ENCODE data around the gene NEK8. TPM values are rescaled to one million over a fixed set of nuclear protein-coding genes. Genes with fewer than 3 reads are reported as not detected.
A peak's percentile ranks its signal among the peaks of the same experiment; 100 is the strongest.

Gene NEK8
- total and polyA plus RNA-seq, 9 of the 15 experiments (the other 6 are each of a cell fraction or from before 2014, with no cell fraction given) = 0.98 to 16.6 (median 4.6) TPM

- CTCF ChIA-PET (ENCODE audit: low intra/inter-chr PET ratio) = interaction anchor here (1.1 to 3.9 kb wide), 7 partner anchors 17 to 227 kb away, joined by 3 to 117 read pairs (median 14); partner anchors contain the start of genes DHRS13 and TRAF4
- H3K4me2 ChIP-seq (ENCODE audit: insufficient read depth, low read length) = peak within 1 kb of the TSS; percentile 100
- peak within 1 kb of the TSS; percentile 97 for H3K27ac ChIP-seq (ENCODE audit: extremely low read depth, low read depth, low read length)
- H3K9ac ChIP-seq (ENCODE audit: insufficient read depth in 1 of 2, low read depth in 2 of 2, low read length in 2 of 2) = peak within 1 kb of the TSS; percentile 97 to 100
- ATAC-seq = peak; percentile 57
- peaks cover 52 to 66% of the 10 kb centered on the region in 2 experiments for H3K4me1 ChIP-seq (replicated peaks in 1 of 2; ENCODE audit: control insufficient read depth in 2 of 2, insufficient read depth in 2 of 2, low read length in 2 of 2)
- intact Hi-C loops (cut with micrococcal nuclease) (loop anchor here (2.0 to 10.0 kb wide), 7 partner anchors 86 to 389 kb away; partner anchors contain the start of genes DHRS13 and SPAG5), in situ Hi-C loops (cut with MboI) (no loop called here)
- H3K4me3 ChIP-seq = peak within 1 kb of the TSS; percentile 83
- peaks cover 37% of the 10 kb centered on the region for H4K20me1 ChIP-seq (replicated peaks; ENCODE audit: control insufficient read depth, insufficient read depth, low read length)
- peak within 1 kb of the TSS; percentile 95 for H2AFZ ChIP-seq (ENCODE audit: low read depth, low read length)
- under 1% methylated on average over 36 of the region's 49 CpGs for WGBS (ENCODE audit: insufficient coverage, low coverage, missing lambda C conversion rate)
- peaks cover 58% of the 10 kb centered on the region for H3K79me2 ChIP-seq (ENCODE audit: control insufficient read depth, insufficient read depth, low read length)
- peak in 2 of 4 experiments; percentile 87 to 94 for DNase-seq (ENCODE audit: extremely low read depth in 1 of 4, low spot score in 3 of 4)
- peaks cover 44% of the 10 kb centered on the region for H3K36me3 ChIP-seq (ENCODE audit: control insufficient read depth, insufficient read depth, low read length)
- no peak for FAIRE-seq
- no TSS peak for BruUV-seq (replicated peaks)
- POLR2A ChIA-PET = interaction anchor here (0.5 to 11.1 kb wide), 32 partner anchors 9 to 568 kb away, joined by 3 to 367 read pairs (median 4); partner anchors contain the start of genes DHRS13, NUFIP2, PHF12 and PROCA1
- no peaks in the 10 kb centered on the region for H3K27me3 ChIP-seq (ENCODE audit: control insufficient read depth in 2 of 2, insufficient read depth in 2 of 2, low read length in 2 of 2)
- no peaks in the 10 kb centered on the region for H3K9me3 ChIP-seq (replicated peaks; ENCODE audit: control insufficient read depth, insufficient read depth, low read depth, low read length)
- no peaks in the 10 kb centered on the region for H3K9me1 ChIP-seq (ENCODE audit: control insufficient read depth, insufficient read depth, low read length)
- TF ChIP-seq RFX5 (IDR thresholded peaks at IDR 0.05; ENCODE audit: low read depth, low read length) (no peak), U2AF1 (optimal IDR thresholded peaks at IDR 0.05; ENCODE audit: low read depth, low read length) (peak; percentile 1), SRSF1 (IDR thresholded peaks at IDR 0.05; ENCODE audit: low read depth, low read length) (peak; percentile 76; the same call in 1 of the 2 replicates), CUX1 (CRISPR knock-in tag; IDR thresholded peaks at IDR 0.05) (no peak), KDM4B (IDR thresholded peaks at IDR 0.05; ENCODE audit: borderline replicate concordance in 2 of 2, low read depth in 1 of 2) (no peak; a peak in 1 of 4 replicates), ZNF184 (CRISPR knock-in tag; IDR thresholded peaks at IDR 0.05) (no peak), ZNF324 (CRISPR knock-in tag; IDR thresholded peaks at IDR 0.05) (no peak), RBBP5 (IDR thresholded peaks at IDR 0.05; ENCODE audit: borderline replicate concordance, insufficient read depth, low read length, poor library complexity, severe bottlenecking) (peak; percentile 13), CHD2 (IDR thresholded peaks at IDR 0.05; ENCODE audit: low read depth, low read length) (peak; percentile 93), TAF7 (tag; IDR thresholded peaks at IDR 0.05) (no peak), RBFOX2 (IDR thresholded peaks at IDR 0.05; ENCODE audit: low read depth, low read length) (peak; percentile 77), ZNF165 (CRISPR knock-in tag; IDR thresholded peaks at IDR 0.05; ENCODE audit: borderline replicate concordance) (no peak)
- TF ChIP-seq, protein P1, sequence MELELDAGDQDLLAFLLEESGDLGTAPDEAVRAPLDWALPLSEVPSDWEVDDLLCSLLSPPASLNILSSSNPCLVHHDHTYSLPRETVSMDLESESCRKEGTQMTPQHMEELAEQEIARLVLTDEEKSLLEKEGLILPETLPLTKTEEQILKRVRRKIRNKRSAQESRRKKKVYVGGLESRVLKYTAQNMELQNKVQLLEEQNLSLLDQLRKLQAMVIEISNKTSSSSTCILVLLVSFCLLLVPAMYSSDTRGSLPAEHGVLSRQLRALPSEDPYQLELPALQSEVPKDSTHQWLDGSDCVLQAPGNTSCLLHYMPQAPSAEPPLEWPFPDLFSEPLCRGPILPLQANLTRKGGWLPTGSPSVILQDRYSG (tag; conservative IDR thresholded peaks at IDR 0.05; ENCODE audit: low read depth) = no peak
- TF ChIP-seq, protein P2, sequence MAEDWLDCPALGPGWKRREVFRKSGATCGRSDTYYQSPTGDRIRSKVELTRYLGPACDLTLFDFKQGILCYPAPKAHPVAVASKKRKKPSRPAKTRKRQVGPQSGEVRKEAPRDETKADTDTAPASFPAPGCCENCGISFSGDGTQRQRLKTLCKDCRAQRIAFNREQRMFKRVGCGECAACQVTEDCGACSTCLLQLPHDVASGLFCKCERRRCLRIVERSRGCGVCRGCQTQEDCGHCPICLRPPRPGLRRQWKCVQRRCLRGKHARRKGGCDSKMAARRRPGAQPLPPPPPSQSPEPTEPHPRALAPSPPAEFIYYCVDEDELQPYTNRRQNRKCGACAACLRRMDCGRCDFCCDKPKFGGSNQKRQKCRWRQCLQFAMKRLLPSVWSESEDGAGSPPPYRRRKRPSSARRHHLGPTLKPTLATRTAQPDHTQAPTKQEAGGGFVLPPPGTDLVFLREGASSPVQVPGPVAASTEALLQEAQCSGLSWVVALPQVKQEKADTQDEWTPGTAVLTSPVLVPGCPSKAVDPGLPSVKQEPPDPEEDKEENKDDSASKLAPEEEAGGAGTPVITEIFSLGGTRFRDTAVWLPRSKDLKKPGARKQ (CRISPR knock-in tag; IDR thresholded peaks at IDR 0.05) = no peak
Observed at GRCh38 chr17:28726226-28726626, 2.4 kb upstream of the NEK8 start, which contains the start of gene TLCD1. TLCD1 (minus strand) TSS chr17:28726233; CDS start chr17:28726097, 136 bp downstream.

Data from K562 (cell line).